HUDEP-2 (cell line): ENCODE data around the gene ATP1A2.
A peak's percentile ranks its signal among the peaks of the same experiment; 100 is the strongest.

Experiments used
- DNase-seq, 76 experiments: peaks; one replicate each; lab custom pipeline; 2025; ENCODE audit not compliant: unreplicated experiment in 76 of 76; lab: John Stamatoyannopoulos, UW

The ATP1A2 gene

DNA sequence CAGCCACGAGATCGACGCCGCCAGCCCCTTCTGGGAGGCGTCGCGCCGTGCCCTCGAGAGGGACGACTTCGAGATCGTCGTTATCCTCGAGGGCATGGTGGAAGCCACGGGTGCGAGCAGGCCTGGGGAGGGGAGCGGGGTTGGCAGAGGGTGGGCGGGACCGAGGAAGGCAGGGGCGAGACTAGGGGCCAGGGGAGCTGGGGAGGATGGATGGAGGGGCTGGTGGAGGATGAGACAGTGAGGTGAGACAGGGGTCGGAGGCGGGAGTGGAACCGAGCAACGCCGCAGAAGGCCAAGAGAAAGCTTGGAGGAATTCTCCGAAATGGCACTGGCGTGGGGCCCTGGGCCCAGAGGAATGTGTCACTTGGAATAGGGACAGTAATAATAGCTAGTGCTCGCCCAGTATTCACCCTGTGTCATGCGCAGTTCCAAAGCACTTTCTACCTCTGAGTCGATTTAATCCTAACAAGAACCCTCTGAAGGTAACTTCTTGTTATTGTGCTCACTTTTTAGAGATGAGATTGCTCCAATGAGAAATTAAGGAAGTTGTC, 30.7 kb upstream of the ATP1A2 start:
- no peak for DNase-seq

DNA sequence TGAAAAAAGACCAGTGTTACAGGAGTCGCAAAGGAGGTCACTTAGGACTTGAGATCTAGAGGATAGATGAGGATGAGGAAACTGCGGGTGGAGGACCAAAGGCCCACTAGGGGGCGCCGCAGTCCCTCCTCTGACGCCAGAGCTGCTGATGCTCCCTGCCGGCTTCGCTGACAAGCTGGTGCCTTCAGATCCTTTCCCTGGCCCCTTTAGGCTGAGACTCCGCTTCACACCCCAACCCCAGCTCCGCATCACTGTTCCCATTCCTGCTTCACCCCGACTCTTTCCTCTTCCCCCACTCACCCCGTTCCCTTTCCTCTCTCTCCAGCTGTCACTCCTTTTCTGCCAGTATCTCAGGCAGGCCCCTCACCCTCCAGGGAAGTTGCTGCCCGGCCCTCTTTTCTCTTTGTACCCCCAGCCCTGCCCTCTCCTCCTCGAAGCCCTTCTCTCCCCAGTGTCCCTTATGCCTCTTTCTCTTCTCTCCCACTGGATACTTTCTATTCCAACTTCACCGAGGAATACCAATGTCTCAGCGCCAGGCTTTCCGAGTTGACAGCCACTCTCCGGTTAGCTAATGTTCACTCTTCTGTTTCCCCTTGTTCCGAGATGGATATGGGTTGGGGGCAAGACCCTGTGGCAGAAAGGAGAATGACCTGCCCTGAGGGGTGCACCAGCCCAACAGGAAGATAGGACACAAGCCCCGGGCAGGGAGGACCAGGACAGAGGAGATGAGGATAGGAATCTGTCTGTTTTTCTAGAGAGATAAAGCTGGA, 29.7 kb upstream of the ATP1A2 start:
- DNase-seq, result peak in 70 of 76 experiments; percentile 9 to 86 (median 62)

DNA sequence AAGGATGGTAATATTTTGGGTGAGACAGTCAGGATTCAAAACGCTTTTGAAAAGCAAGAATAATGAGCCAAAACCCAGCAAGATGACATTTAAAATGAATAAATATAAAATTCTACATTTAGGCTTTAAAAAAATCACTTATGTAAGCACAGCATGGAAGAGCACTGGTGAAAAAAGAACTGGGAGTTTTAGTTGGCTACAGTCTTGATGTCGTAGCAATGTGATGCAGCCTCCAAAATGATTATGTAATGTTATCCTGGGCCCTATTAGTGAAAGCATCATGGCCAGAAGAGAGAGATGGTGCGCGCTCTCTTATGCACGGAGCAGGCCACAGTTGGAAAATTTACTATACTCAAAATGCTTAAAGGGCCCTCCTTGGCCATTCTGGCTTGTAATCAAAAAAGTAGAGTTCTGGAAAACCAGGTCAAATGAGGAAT, 29.1 kb upstream of the ATP1A2 start:
- DNase-seq, result no peak

DNA sequence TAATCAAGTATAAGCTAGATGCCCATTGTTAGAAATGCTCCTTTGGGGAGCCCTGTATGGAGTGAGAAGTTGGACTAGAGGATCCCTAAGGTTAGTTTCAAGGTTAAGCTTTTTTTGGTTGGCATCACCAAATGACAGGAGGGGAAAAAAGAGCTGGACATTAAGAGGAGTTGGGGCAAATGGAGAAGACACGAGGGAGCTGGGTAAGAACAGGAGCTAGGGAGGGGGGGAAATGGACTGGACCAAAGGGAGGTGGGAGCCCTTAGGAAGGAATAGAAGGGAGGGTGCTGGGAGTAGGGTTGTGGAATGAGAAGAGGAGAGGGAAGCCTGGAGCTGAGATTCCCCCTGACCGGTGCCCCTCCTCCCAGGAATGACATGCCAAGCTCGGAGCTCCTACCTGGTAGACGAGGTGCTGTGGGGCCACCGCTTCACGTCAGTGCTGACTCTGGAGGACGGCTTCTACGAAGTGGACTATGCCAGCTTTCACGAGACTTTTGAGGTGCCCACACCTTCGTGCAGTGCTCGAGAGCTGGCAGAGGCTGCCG, 28.4 kb upstream of the ATP1A2 start:
- no peak for DNase-seq

DNA sequence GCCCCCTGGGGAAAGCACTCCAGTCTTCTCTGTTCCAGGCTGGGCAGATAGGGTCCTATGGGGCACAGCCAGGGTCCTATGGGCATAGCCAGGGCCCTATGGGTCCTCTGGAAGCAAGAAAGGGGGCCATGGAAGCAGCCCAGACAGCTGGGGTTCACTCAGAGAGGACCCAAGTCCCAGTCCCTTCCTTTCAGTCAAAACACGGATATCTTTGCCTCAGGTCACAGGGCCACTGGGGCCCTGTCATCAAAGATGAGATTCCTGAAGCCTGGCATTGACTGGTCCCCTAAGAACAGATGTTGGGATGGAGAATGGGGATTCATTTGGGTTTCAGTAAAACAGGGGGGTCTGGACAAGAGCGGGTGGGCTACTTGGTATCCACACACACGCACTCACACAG, 25.7 kb upstream of the ATP1A2 start:
- DNase-seq, result no peak

DNA sequence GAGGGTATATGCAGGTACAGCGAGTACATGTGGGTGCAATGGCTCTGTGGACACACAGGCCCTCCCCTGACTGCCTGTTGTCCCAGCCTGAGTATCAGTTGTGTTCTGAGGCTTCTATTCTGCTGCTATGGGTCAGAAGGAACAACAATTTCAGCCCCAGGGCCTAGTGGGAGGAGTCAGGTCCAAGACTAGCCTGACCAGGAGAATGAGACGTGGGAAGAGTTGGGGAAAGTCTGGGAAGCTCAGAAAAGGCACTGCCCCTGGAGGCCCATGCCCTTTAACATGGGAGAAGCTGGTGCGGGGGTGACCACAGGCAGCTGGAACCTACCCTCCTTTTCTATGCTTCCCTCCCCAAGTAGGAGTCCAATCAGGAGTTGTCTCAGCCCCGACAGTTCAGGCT, 24.8 kb upstream of the ATP1A2 start:
- no peak for DNase-seq

DNA sequence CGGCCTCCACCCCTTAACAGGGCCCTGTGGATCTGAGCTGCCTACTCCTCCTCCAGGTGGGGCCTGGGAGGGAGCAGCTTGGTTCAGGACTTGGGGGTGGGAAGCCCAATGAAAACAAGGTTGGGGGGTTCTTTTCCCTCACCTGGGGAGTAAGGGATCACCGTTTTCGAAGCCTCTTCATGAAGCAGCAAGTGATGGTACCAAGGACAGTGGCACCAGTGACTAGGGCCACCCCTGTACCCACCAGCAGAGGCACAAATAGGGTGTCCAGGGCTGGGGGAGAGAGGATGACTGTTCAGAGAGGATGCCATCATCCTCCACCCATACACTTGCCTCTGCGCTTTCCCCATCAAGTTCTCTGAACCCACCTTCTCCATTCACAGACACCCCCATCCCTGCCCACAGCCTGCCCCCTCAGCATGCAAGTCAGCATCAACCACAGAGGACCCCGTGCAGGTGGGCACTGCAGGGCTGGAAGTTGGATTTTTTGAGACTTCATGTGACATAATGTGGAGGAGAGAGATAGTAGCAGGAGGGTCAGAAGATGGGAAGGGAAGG, 23.8 kb upstream of the ATP1A2 start:
- DNase-seq, result no peak

DNA sequence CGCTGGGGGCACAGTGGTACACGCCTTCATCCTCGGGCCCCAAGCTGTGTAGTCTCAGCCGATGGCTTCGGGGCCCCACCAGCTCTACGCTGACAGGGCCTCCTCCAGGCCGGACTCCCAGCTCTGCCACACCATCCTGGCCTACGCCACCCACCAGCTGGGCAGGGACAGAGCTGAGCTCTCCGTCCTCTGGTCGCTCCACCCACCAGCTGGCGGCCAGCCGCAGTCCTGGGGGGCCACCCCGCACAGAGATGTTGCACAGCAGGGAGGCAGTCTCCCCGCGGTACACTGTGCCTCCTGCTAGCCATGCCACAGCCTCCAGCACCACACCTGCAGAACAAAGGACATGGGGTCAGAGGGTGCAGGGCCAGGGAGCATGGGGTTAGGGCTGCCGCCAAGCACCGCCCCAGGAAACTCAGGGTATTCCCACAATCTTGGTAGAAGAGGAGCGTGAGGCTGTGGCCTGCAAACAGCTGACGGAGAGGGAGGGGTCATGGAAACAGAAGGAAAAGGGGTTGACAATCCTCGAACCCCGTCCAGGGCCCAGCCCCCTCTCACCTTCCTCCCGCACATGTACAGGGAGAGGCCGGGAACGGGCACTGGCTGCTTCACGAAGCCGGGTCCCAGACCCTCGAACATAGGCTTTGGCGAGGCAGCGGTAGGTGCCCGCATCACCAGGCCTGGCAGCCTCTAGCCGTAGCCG, 23.0 kb upstream of the ATP1A2 start:
- no peak for DNase-seq

DNA sequence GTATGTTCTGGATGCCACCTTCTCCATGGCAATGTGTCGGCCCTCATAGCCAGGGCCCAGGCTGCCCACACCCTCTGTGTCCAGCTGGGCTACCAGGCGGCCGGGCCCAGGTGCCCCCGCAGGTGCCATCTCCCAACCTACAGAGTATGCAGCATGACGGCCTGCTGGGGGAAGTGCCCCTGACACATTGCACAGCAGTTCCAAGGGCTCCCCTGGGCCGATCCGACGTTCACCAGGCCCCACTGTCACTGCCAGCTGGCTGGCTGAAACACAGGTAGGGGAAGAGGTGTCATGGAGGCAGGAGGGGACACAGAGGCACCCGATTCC, 22.5 kb upstream of the ATP1A2 start:
- no peak for DNase-seq

DNA sequence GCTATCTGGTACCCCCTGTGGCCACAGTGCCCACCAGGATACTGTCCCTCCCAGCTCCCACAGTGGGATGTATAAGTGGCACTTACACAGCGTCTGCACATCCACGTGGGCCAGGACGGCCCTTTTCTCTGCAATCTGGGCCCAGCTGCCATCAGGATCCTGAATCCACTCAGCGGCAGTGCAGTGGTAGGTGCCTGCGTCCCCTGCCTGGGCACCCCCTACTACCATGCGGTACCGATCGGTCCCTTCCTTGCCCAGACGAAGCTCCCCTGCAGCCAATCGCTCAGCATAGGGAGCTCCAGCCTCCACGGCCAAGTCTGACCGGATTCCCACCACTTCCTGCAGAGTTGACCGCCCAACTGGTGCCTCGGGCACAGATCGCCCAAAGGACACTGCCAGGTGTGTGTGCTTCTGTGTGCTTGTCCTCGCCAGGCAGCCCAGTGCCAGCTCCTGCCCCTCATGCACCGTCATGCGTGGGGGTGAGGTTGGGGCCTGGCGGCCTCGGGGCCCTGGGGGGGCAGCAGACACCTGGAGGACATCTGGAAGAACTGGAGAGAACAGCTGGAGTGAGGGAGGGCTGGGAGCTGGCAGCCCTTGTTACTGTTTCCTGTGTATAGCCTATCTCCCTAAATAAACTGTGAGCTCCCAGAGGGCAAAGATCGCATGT, 21.8 kb upstream of the ATP1A2 start:
- DNase-seq, result no peak

DNA sequence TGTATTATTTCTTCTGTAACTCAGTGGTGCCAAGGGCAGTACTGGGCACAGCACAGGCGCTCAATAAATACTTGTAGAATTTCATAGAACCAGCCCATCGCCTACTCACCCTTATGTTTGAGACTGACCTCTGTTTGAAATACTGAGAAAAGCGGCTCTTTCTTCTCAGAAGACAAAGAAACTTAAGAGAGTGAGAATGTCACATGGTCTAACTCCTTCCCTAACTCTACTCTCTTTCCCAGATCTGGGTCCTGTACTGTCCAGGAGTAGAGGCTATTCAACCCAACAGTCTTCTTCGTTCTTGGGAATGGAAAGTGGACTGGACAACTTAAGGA, 21.3 kb upstream of the ATP1A2 start:
- DNase-seq, result no peak

DNA sequence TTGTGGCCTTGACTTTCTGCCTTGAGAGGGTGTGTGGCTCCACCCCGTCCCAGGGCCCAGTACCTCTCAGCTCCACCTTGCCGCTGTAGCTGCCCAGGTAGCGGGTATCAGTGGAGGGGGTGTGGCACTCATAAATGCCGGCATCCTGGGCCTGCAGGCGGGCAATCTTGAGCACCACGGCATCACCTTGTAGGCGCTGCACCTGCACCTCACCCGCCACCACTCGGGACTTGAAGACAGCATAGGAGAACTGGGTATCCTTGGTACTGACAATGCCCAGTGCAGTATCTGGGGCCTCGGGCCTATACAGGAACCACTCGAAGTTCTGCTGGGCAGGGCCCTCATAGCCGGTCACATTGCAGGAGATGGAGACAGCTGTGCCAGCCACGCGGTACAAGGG, 20.8 kb upstream of the ATP1A2 start:
- DNase-seq, result no peak

DNA sequence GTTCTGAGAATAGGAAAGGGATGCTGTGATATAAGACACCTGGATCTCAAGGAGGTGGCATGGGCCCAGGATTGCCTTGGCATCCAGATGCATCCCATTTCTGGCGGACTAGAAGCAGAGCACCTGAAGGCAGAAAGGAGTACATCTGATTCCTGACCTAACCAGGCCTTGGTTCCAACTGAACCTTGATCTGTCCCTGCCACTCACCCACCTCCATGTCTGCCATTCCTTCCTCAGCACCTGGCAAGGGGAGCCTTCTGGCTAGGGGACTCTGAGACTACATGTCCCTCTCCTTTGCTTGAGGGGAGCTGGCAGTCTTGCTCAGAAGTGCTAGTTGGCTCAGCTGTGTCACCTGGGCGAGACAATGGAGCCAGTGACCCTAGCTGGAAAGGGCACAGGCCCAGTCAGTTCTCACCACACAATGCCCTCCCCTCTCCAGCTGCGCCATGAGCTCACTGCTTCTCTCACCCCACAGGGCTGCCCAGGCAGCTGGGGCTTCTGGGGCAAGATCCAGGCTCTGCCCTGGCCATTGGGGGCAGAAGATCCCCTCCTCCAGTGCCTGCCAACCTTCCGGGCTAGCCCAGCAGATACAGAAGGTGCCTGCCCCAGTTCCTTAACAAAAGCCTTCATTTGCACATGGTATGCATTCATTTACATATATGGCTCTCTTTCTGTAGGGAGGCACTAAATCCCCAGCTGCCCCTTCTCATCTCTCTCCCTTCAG, 20.0 kb upstream of the ATP1A2 start:
- no peak for DNase-seq

DNA sequence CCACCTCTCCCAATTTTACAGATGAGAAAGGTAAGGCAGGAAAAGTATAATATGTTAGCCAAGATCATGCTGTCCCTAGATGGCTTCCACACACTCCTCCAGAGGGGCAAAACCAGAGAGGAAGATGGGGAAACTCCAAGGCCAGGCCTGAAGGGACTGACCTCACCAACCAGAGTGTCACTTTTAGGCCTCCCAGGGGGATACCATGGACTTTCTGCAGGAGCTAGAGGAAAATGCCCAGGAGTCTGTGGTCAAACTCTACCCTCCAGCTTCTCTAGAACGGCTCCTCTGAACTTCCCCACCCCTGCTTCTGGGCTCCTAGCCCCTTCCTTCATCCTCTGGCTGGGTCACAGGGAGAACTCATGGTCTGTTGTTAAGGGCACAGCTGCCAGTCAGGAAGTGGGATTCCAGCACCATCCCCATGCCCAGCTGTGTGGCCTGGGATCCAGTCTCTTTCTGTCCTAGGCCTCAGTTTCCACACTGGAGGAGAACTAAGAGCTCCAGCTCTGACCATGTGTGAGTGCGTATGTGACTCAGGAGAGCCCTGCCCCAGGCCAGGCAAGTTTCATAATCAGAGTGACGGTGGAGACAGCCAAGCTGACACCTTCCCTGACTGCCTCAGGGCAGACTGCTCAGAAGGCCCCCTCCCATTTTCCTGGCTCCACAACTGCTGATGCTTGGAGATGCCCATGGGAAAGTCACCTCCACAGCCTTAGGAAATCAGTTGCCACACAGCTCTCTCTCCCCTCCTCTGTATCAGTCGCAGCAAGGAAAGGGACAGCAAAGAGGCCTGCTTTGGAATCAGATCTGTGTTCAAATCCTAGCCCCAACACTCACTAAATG, 19.1 kb upstream of the ATP1A2 start:
- DNase-seq, result no peak

DNA sequence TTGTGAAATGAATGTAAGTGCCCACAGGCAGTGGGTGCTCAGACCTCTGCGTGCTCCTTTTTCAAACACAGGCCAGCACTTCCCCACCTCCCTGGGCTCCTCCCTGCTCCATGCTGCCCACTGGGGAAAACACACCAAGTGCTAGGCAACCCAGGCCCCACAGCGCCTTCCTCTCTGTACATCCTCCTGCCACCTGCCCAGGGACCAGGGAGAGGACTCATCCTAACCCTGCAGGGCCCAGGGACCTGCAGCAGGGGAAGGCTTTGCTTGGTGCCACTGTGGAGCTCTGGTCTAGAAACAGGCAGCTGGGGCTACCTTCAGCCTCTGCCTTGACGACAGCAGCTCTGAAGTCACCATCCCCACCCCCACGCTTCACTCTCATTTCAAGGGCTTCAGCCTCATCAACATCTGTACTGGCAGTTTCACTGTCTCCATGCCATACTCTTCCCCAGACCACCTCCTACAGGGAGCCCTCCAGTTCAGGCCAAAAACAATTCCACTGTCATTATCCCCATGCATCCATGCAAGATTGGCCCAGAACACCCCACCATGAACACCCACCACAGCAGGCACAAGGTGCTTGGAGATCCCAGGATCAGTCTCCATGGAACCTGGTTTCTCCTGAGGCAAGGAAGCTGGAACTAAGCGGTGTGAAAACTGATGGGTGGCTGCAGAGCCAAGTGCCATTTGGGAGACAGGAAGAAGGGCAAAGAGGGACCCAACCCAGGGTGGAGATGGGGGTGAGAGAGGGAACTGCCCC, 18.2 kb upstream of the ATP1A2 start:
- DNase-seq, result no peak

DNA sequence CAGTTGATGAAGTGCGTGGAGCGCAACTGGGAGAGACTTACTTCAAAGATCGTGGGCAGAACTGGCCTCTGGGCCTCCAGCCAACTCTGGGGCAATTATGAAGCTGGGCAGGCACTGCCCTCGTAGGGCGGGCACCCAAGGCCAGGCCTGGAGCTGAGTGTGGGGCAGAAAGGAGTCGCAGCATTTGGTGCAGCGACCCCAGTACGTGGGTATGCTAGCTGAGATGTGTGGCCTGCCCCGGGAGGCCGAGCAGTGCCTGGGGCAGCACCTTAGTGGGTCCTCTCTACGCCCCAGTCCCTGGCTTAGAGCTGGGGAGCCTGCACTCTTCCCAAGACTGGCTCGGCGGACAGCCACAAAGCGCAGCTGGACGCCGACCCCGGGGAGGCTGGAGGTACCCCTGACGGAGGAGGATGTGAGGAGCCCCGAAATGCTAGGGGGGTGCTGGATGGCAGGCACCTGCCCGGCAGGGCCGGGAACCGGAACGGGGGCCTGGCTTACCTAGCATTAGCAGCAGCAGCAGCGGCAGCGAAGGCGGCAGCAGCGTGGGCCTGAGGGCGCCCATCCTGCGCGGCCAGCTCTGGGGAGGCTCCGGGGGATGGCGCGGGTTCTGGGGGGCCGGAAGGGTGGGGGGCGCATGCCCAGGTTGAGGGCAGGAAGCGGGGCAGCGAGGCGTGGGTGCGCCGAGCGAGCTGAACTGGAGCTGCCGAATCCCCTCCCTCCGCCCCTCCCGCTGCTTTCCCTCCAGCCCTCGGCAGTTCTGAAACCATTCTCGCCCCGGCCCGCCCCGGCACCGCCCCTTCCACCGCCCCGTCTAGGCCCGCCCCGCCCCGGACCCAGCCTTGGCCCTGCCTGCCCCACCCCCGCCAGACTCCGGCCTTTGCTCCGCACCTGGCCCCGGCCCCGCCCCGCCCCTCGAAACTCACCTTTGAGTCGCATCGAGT, 17.4 kb upstream of the ATP1A2 start, which contains the start of gene IGSF8:
TSS of gene IGSF8 (minus strand) at position 709 of the 941 bp plus-strand sequence. CDS start at position 562, 147 bp downstream.
- DNase-seq, result peak in 51 of 76 experiments; percentile 8 to 90 (median 79)

DNA sequence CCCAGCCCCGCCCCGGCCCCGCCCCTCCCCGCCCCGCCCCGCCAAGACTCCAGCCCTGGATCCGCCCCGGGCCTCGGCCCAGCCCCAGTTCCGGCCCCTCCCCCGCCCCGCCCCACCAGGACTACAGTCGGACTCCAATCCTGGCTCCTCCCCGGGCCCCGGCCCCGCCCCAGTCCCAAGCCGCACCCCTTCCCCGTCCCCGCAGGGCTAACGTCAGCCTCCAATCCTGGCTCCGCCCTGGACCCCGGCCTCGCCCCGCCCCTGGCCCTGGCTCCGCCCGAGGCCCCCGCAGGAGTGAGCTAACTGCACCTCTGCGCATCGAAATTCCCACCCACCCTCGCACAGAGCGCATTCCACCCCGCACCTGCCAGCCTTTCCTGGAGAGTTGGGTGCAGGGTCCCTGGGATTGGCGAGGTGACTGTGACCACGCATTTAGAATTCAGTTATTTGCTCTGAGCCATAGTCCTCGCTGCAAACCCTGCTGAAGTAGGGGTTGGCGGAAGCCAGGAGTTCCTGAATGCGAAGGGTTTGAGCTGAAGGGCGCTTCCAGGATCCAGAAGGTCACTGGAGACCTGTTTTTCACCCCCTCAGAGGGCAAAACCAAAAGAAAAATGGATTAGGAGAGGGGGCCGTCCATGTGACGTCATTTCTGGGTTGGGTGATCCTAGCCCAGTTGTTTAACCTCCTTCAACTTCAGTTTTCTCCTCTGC, 16.6 kb upstream of the ATP1A2 start:
- DNase-seq, result peak in 75 of 76 experiments; percentile 17 to 97 (median 89)
